HepG2 (cell line): Measurements from ENCODE around the gene FBXL13. TPM values are rescaled to one million over a fixed set of nuclear protein-coding genes. Genes with fewer than 3 reads are reported as not detected.

Source experiments
- CSRNP2 ChIP-seq: sonication (generic); formaldehyde crosslinking; conservative IDR thresholded peaks from 2 replicates; pipeline ENCODE4 v1.8.0; 2022; ENCODE audit warnings: low read depth, missing genetic modification reagents
- ELK4 ChIP-seq: sonication (generic); formaldehyde crosslinking; IDR thresholded peaks from 2 replicates; pipeline ENCODE4 v1.9.0; 2021; ENCODE audit warnings: missing genetic modification reagents, borderline replicate concordance
- ESRRA ChIP-seq: sonication (generic); formaldehyde crosslinking; IDR thresholded peaks from 2 replicates; pipeline ENCODE4 v1.5.1; 2020; ENCODE audit warnings: mild to moderate bottlenecking, low read depth, missing genetic modification reagents
- GTF3A ChIP-seq: sonication (generic); formaldehyde crosslinking; conservative IDR thresholded peaks from 2 replicates; pipeline ENCODE4 v1.4.0; 2020; ENCODE audit warnings: mild to moderate bottlenecking, missing genetic modification reagents
- ISL2 ChIP-seq: sonication (generic); formaldehyde crosslinking; IDR thresholded peaks from 2 replicates; pipeline ENCODE4 v1.5.0; 2020; ENCODE audit warnings: missing genetic modification reagents
- KDM2A ChIP-seq: sonication (generic); formaldehyde crosslinking; IDR thresholded peaks from 2 replicates; pipeline ENCODE4 v1.4.0; 2020; ENCODE audit warnings: low read depth, missing genetic modification reagents, borderline replicate concordance
- MAFF ChIP-seq: IDR thresholded peaks from 2 replicates; pipeline ENCODE4 v1.6.1; 2011; ENCODE audit warnings: low read depth, low read length, improper control_type of control experiment
- POLR2G ChIP-seq: fragments of 200-400 bp; formaldehyde crosslinking; IDR thresholded peaks from 2 replicates; pipeline ENCODE4 v1.6.1; 2018; ENCODE audit warnings: mild to moderate bottlenecking, low read depth, low read length, moderate library complexity
- SOX6 ChIP-seq, 2 experiments: fragments of 450-650 bp in 1 of 2; sonication (generic) in 1 of 2; formaldehyde crosslinking in 1 of 2; IDR thresholded peaks; 2 replicates each; pipeline versions ENCODE4 v1.4.0 to v1.6.1; 2017 to 2020; ENCODE audit warnings: antibody characterized with exemption in 1 of 2, mild to moderate bottlenecking in 1 of 2, missing genetic modification reagents in 1 of 2
- SP5 ChIP-seq: IDR thresholded peaks from 2 replicates; pipeline ENCODE4 v1.6.1; 2016; ENCODE audit warnings: low read depth, borderline replicate concordance
- TCF12 ChIP-seq, 2 experiments: fragments of 450-650 bp in 1 of 2; sonication (generic) in 1 of 2; formaldehyde crosslinking in 1 of 2; IDR thresholded peaks; 2 replicates each; pipeline versions ENCODE4 v1.6.1 to v1.8.0; 2017 to 2022; ENCODE audit warnings: antibody characterized with exemption in 1 of 2, mild to moderate bottlenecking in 1 of 2, missing genetic modification reagents in 1 of 2, moderate library complexity in 1 of 2
- ZMYM2 ChIP-seq: sonication (generic); formaldehyde crosslinking; IDR thresholded peaks from 2 replicates; pipeline ENCODE4 v1.8.0; 2022; ENCODE audit warnings: mild to moderate bottlenecking, missing genetic modification reagents
- ZMYM3 ChIP-seq: sonication (generic); formaldehyde crosslinking; IDR thresholded peaks from 2 replicates; pipeline ENCODE4 v1.5.1; 2020; ENCODE audit warnings: mild to moderate bottlenecking, missing genetic modification reagents
- ZNF160 ChIP-seq: sonication (generic); formaldehyde crosslinking; IDR thresholded peaks from 2 replicates; pipeline ENCODE4 v1.8.0; 2022; ENCODE audit warnings: mild to moderate bottlenecking, inconsistent platforms, missing genetic modification reagents
- ZNF205 ChIP-seq: IDR thresholded peaks from 2 replicates; pipeline ENCODE4 v1.6.1; 2018; ENCODE audit warnings: missing biosample characterization, missing genetic modification reagents
- ZNF235 ChIP-seq: sonication (generic); formaldehyde crosslinking; IDR thresholded peaks from 2 replicates; pipeline ENCODE4 v1.8.1; 2023; ENCODE audit warnings: mild to moderate bottlenecking, missing genetic modification reagents, borderline replicate concordance
- ZNF547 ChIP-seq: sonication (generic); formaldehyde crosslinking; IDR thresholded peaks from 2 replicates; pipeline ENCODE4 v1.5.1; 2020; ENCODE audit warnings: mild to moderate bottlenecking, missing genetic modification reagents
- ZNF552 ChIP-seq: sonication (generic); formaldehyde crosslinking; IDR thresholded peaks from 2 replicates; pipeline ENCODE4 v1.9.0; 2022; ENCODE audit warnings: missing genetic modification reagents, mild to moderate bottlenecking, borderline replicate concordance
- ZNF614 ChIP-seq: IDR thresholded peaks from 2 replicates; pipeline ENCODE4 v1.6.1; 2018; ENCODE audit warnings: missing biosample characterization, missing genetic modification reagents, inconsistent platforms, borderline replicate concordance
- ZNF629 ChIP-seq: sonication (generic); formaldehyde crosslinking; conservative IDR thresholded peaks from 2 replicates; pipeline ENCODE4 v1.5.0; 2020; ENCODE audit warnings: missing genetic modification reagents
- ZNF784 ChIP-seq: sonication (generic); formaldehyde crosslinking; IDR thresholded peaks from 2 replicates; pipeline ENCODE4 v1.5.1; 2020; ENCODE audit warnings: missing genetic modification reagents, mild to moderate bottlenecking, borderline replicate concordance
- ZNF792 ChIP-seq: IDR thresholded peaks from 2 replicates; pipeline ENCODE4 v1.6.1; 2016
- ZZZ3 ChIP-seq: sonication (generic); formaldehyde crosslinking; IDR thresholded peaks from 2 replicates; pipeline ENCODE4 v1.4.0; 2020; ENCODE audit warnings: missing genetic modification reagents, mild to moderate bottlenecking, borderline replicate concordance
- polyA plus RNA-seq, 8 experiments: library from polyadenylated mRNA; depleted of rRNA in 3 of 8; stranded (reverse) in 7 of 8; unstranded in 1 of 8; fragments of >200 nt; fragmentation: Illumina TruSeq in 4 of 8; extraction: Trizol in 4 of 8; gene quantifications; 2 replicates each; pipeline versions ENCODE4 v1.2.1 to v1.2.3, GENCODE V29; 2011 to 2016; ENCODE audit warnings: low read depth in 4 of 8, missing spikeins in 1 of 8, mixed read lengths in 1 of 8; ENCODE audit not compliant: insufficient read depth in 1 of 8
- total RNA-seq, 5 experiments: library from RNA; depleted of rRNA; stranded (reverse); fragments of >200 nt; fragmentation: Illumina TruSeq; extraction: Trizol; gene quantifications; 2 replicates each; pipeline ENCODE4 v1.2.3, GENCODE V29; 2016; ENCODE audit warnings: low read depth in 1 of 5
- TF ChIP-seq, protein P1 (sequence below): IDR thresholded peaks from 2 replicates; pipeline ENCODE4 v1.6.1; 2016; ENCODE audit warnings: missing biosample characterization, missing genetic modification reagents, low read depth
- TF ChIP-seq, protein P2 (sequence below): sonication (generic); formaldehyde crosslinking; IDR thresholded peaks from 2 replicates; pipeline ENCODE4 v1.8.1; 2023; ENCODE audit warnings: mild to moderate bottlenecking, missing genetic modification reagents

FBXL13 gene
- total and polyA plus RNA-seq, 2 of the 13 experiments (the other 11 are each of a cell fraction or from before 2014, with no cell fraction given): 0.24 to 0.77 TPM

DNA sequence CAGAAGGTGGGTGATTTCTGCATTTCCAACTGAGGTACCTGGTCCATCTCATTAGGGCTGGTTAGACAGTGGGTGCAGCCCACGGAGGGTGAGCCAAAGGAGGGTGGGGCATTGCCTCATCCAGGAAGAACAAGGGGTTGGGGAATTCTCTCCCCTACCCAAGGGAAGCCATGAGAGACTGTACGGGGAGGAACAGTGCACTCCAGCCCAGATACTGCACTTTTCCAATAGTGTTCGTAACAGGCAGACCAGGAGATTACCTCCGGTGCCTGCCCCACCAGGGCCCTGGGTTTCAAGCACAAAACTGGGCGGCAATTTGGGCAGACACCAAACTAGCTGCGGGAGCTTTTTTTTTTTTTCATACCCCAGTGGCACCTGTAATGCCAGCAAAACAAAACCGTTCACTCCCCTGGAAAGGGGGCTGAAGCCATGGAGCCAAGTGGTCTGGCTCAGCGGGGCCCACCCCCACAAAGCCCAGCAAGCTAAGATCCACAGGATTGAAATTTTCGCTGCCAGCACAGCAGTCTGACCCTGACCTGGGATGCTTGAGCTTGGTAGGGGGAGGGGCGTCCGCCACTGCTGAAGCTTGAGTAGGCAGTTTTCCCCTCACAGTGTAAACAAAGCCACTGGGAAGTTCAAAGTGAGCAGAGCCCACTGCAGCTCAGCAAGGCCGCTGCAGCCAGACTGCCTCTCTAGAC is 31.6 kb upstream of the FBXL13 start (continued):
- no peak for TF ChIP-seq ZNF160
- TF ChIP-seq, protein P1, sequence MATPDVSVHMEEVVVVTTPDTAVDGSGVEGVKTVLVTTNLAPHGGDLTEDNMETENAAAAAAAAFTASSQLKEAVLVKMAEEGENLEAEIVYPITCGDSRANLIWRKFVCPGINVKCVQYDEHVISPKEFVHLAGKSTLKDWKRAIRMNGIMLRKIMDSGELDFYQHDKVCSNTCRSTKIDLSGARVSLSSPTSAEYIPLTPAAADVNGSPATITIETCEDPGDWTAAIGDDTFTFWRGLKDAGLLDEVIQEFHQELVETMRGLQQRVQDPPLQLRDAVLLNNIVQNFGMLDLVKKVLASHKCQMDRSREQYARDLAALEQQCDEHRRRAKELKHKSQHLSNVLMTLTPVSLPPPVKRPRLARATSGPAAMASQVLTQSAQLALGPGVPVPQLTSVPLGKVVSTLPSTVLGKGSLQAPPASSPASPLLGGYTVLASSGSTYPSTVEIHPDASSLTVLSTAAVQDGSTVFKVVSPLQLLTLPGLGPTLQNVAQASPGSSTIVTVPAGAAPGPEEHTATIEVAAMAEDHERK (CRISPR knock-in tag): no peak
- no peak for TF ChIP-seq CSRNP2 (CRISPR knock-in tag)
- peak; percentile 35; the same call in 1 of the 2 replicates for TF ChIP-seq ZNF205 (CRISPR knock-in tag)
- TF ChIP-seq TCF12 (IDR thresholded peaks at IDR 0.05): no peak
- no peak for TF ChIP-seq TCF12 (CRISPR knock-in tag; IDR thresholded peaks at IDR 0.05)
- no peak for TF ChIP-seq ZNF629 (CRISPR knock-in tag)
- no peak for TF ChIP-seq ZNF784 (CRISPR knock-in tag)
- no peak for TF ChIP-seq ZNF547 (CRISPR knock-in tag)
- TF ChIP-seq GTF3A (CRISPR knock-in tag): no peak
- TF ChIP-seq ZNF552 (CRISPR knock-in tag): no peak
- TF ChIP-seq ELK4 (CRISPR knock-in tag): no peak
- TF ChIP-seq ZNF235 (CRISPR knock-in tag): no peak
- TF ChIP-seq SP5 (CRISPR knock-in tag): peak; percentile 79
- TF ChIP-seq ISL2 (CRISPR knock-in tag): 0 out of 2 replicates have a peak, but pooled peaks have one; percentile 16
- no peak for TF ChIP-seq ZNF792 (CRISPR knock-in tag)
- TF ChIP-seq POLR2G: no peak
- no peak for TF ChIP-seq ESRRA (CRISPR knock-in tag)
- peak; percentile 69 for TF ChIP-seq ZNF614 (CRISPR knock-in tag)
- TF ChIP-seq SOX6 (IDR thresholded peaks at IDR 0.05): no peak
- TF ChIP-seq SOX6 (CRISPR knock-in tag; IDR thresholded peaks at IDR 0.05): no peak; the same call in 1 of the 2 replicates
- peak; percentile 72 for TF ChIP-seq MAFF
- peak; percentile 70; the same call in 1 of the 2 replicates for TF ChIP-seq ZMYM3 (CRISPR knock-in tag)
- no peak for TF ChIP-seq ZMYM2 (CRISPR knock-in tag)
- TF ChIP-seq, protein P2, sequence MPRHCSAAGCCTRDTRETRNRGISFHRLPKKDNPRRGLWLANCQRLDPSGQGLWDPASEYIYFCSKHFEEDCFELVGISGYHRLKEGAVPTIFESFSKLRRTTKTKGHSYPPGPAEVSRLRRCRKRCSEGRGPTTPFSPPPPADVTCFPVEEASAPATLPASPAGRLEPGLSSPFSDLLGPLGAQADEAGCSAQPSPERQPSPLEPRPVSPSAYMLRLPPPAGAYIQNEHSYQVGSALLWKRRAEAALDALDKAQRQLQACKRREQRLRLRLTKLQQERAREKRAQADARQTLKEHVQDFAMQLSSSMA (CRISPR knock-in tag): no peak
- no peak for TF ChIP-seq KDM2A (CRISPR knock-in tag)
- no peak for TF ChIP-seq ZZZ3 (CRISPR knock-in tag)
